Cardiac muscle cell (in vitro differentiated cells and primary cell): Measurements from ENCODE around the gene KRT84. TPM values are rescaled to one million over a fixed set of nuclear protein-coding genes. Genes with fewer than 3 reads are reported as not detected.

ENCODE experiments used
- DNase-seq, 2 donors: peaks; one replicate each; pipeline versions ENCODE4 v3.0.0 to v3.0.0-alpha.2; 2010 to 2017; ENCODE audit warnings: low read depth in 1 of 2, low spot score in 1 of 2
- H3K27ac ChIP-seq: fragments of 200-600 bp; sonication (generic); 2 replicates; pipeline ENCODE4 v1.5.1; 2016
- H3K27me3 ChIP-seq: fragments of 200-600 bp; sonication (generic); 2 replicates; pipeline ENCODE4 v1.6.0; 2016; ENCODE audit warnings: control low read depth
- H3K36me3 ChIP-seq: fragments of 200-600 bp; sonication (generic); 2 replicates; pipeline ENCODE4 v1.5.1; 2016; ENCODE audit warnings: control low read depth
- H3K4me1 ChIP-seq: fragments of 200-600 bp; sonication (generic); 2 replicates; pipeline ENCODE4 v1.8.1; 2017; ENCODE audit warnings: low read depth, mild to moderate bottlenecking, mixed run types
- H3K4me3 ChIP-seq: fragments of 200-600 bp; sonication (generic); 2 replicates; pipeline ENCODE4 v1.5.1; 2016; ENCODE audit warnings: mild to moderate bottlenecking
- H3K9me3 ChIP-seq: fragments of 200-600 bp; sonication (generic); 2 replicates; pipeline ENCODE4 v1.5.1; 2017; ENCODE audit warnings: low read depth, mild to moderate bottlenecking, control low read depth
- polyA plus RNA-seq: library from polyadenylated mRNA; unstranded; fragments of >200 nt; fragmentation: Nextera tagmentation; extraction: Ambion mirVana; gene quantifications from 2 replicates; pipeline ENCODE4 v1.2.1, GENCODE V29; 2016
- total RNA-seq: library from RNA; depleted of rRNA; stranded (reverse); fragments of >200 nt; gene quantifications from 2 replicates; pipeline ENCODE4 v1.2.3, GENCODE V29; 2016
- TF ChIP-seq, protein P1 (sequence below): IDR thresholded peaks from 2 replicates; pipeline ENCODE4 v1.5.1; 2012; ENCODE audit warnings: low read depth, mild to moderate bottlenecking, low read length

Gene KRT84
- total and polyA plus RNA-seq, 2 experiments from 2014 or later, result not detected

DNA sequence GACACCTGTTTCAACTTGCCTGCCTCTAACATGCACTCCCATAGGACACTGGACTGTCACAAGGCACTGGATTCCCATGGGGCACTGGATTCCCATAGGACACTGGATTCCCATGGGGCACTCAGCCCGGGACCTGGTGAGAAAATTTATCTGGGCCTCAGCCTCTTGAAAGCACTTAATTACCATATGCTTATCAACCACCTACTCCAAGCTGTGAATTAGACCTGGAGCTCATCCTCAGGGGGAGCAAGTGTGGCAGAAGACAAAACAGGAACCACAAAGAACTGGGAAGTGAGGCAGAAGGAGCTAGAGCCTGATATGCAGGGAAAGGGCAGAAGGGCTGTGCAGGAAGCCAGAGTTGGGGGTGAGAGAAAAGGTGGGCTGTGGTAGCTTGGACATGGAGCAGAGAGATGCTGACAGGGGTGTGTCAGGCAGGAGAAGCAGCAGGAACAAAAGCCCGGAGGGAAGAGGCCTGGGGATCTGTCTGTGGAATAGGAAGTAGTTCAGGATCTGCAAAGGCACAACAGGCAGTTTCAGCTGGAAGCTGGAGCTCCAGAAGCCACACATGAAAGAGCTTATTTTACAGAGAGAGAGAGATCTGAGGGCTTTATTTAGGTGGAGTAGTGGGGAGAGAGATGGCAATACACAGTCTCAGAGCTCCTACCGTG, 17.6 kb upstream of the KRT84 start:
- Histone ChIP-seq H3K36me3 (no peaks in the 10 kb centered on the region), H3K27ac (no peak overlapping the region), H3K27me3 (peaks cover 13% of the 10 kb centered on the region)

DNA sequence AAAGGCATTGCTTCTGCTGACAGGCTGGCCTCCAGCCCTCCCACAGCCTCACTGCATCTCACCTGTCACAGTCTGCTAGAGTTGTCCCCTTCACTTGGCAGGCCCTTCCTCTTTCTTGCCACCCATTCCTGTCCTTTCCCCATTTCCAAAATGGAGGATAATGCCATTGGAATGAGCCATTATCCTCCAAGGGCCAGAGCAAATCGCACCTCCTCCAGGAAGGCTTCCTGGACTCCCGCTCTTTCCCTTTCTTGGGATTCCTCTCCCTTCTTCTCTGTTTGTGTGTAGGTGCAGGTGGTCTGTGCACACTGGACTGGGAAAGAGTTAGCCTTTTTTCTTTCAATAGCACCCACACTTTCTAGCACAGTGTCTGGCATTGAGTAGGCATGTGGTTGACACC, 16.9 kb upstream of the KRT84 start:
- TF ChIP-seq, protein P1, sequence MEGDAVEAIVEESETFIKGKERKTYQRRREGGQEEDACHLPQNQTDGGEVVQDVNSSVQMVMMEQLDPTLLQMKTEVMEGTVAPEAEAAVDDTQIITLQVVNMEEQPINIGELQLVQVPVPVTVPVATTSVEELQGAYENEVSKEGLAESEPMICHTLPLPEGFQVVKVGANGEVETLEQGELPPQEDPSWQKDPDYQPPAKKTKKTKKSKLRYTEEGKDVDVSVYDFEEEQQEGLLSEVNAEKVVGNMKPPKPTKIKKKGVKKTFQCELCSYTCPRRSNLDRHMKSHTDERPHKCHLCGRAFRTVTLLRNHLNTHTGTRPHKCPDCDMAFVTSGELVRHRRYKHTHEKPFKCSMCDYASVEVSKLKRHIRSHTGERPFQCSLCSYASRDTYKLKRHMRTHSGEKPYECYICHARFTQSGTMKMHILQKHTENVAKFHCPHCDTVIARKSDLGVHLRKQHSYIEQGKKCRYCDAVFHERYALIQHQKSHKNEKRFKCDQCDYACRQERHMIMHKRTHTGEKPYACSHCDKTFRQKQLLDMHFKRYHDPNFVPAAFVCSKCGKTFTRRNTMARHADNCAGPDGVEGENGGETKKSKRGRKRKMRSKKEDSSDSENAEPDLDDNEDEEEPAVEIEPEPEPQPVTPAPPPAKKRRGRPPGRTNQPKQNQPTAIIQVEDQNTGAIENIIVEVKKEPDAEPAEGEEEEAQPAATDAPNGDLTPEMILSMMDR, result no peak
- peaks cover 13% of the 10 kb centered on the region for H3K27me3 ChIP-seq
- no peaks in the 10 kb centered on the region for H3K9me3 ChIP-seq
- DNase-seq, result no peak
- H3K27ac ChIP-seq, result no peak overlapping the region
- no peaks in the 10 kb centered on the region for H3K36me3 ChIP-seq
- H3K4me3 ChIP-seq, result no peak overlapping the region
- no peaks in the 10 kb centered on the region for H3K4me1 ChIP-seq

More for the DNA sequence above, 17.6 kb upstream of the KRT84 start:
- no peaks in the 10 kb centered on the region for H3K9me3 ChIP-seq
- DNase-seq, result no peak
- TF ChIP-seq, protein P1, result no peak
- H3K4me3 ChIP-seq, result no peak overlapping the region
- H3K4me1 ChIP-seq, result no peaks in the 10 kb centered on the region

DNA sequence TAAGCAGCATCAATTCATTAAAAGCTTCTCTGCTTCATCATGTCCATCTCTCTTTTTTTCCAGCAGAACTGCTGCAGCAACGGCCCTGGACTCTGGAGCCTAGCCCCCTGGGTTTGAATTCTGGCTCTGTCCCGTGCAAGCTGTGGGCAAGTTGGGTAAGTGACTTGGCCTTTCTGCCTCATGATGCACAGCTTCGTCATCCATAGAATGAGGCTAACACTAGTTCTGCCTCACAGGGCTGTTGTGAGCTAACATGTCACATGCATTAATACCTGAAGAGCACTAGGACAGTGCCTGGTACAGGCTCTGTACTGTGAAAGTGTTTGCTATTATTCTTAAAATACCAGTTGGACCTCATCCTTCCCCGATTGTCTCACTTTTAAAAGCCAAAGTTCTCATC, 16.5 kb upstream of the KRT84 start:
- H3K9me3 ChIP-seq, result no peaks in the 10 kb centered on the region

DNA sequence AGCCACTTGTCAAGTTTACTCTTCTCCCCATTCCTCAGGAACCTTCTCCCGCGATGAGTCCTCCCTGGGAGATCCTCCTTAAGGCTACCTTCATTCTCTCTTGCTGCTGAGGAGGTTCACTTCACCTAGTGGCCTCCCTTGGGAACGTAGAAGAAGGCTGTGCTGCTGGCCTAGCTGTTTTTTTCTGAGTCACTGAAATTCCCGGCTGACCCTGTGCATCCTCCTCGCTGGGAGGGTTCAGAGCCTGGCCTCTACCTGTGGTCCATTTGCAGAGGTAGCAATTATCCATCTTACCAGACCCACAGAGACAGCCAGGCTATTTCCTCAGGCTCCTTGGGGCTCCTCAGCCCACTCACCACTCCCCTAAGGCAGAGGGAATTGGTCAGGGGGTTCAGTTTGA, 16.1 kb upstream of the KRT84 start:
- Histone ChIP-seq H3K9me3 (no peaks in the 10 kb centered on the region), H3K4me1 (no peaks in the 10 kb centered on the region), H3K27me3 (peaks cover 20% of the 10 kb centered on the region), H3K4me3 (no peak overlapping the region), H3K36me3 (no peaks in the 10 kb centered on the region), H3K27ac (no peak overlapping the region)
- DNase-seq, result no peak
- TF ChIP-seq, protein P1, result no peak

More for the DNA sequence above, 16.5 kb upstream of the KRT84 start:
- DNase-seq, result no peak
- Histone ChIP-seq H3K4me1 (no peaks in the 10 kb centered on the region), H3K36me3 (no peaks in the 10 kb centered on the region), H3K4me3 (no peak overlapping the region), H3K27ac (no peak overlapping the region), H3K27me3 (peaks cover 16% of the 10 kb centered on the region)
- TF ChIP-seq, protein P1, result no peak

DNA sequence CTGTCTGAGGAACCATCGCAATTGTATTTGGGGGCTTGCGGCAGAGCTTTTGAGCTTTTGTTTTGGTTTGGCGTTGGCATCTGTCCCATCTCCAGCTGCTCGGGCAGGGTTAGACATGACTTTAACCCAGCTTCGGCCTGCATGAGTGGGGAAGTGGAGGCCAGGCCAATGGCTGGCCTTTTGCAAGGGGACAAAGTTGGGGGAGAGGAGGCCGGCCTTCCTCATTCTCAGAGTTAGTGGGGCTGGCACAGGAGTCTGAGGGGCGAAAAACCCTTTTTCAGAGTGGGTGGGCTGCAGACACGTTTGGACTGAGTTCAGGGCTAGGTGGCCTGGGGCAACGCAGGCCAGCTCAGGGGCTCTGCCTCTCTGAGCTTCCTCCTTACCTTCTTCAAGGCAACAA, 15.5 kb upstream of the KRT84 start:
- TF ChIP-seq, protein P1, result no peak
- Histone ChIP-seq H3K4me1 (no peaks in the 10 kb centered on the region), H3K27ac (no peak overlapping the region), H3K36me3 (no peaks in the 10 kb centered on the region), H3K4me3 (no peak overlapping the region), H3K27me3 (peaks cover 26% of the 10 kb centered on the region), H3K9me3 (no peaks in the 10 kb centered on the region)
- DNase-seq, result no peak
